ENCODE measurements around the gene HCAR1. TPM values are rescaled to one million over a fixed set of nuclear protein-coding genes. Genes with fewer than 3 reads are reported as not detected.

The HCAR1 gene
- total and polyA plus RNA-seq, 3 donors from 2014 or later = 0.79 to 1.0 (median 0.87) TPM

DNA sequence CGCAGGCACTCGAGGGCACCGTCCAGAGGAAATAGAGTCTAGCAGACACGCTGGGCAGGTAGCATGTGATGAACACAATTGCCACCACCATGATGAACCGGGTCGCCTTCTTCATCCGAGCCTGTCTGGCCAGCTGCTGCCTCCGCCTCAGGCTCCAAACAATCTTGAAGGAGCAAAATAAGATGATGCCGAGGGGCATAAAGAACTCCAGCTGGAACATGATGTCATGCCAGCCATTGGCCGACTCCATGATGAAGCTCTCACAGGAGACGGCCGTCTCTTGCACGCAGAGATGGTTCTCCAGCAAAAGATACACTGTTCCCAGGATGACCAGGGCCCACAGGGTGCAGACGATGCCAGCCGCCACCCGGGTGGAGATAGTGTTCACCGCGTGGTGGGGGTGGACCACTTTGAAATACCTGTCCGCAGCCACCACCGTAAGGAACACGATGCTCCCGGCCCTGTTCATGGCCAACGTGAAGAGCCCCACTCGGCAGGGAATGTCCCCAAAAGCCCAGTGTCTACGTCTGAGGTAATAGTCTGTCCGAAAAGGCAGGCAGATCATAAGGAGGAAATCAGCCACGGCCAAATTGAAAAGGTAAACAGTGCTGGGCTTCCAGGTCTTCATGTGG lies 945 bp downstream of the HCAR1 start:
- Histone ChIP-seq H3K27me3 (no peaks in the 10 kb centered on the region), H3K9me3 (no peaks in the 10 kb centered on the region), H3K4me1 (peaks cover 7% of the 10 kb centered on the region), H3K4me3 (peak overlapping the region in 1 of 2 donors; percentile 47), H3K36me3 (ENCODE audit: low read depth, missing control alignments) (no peaks in the 10 kb centered on the region), H3K27ac (no peak overlapping the region)
- TF ChIP-seq, protein P1, sequence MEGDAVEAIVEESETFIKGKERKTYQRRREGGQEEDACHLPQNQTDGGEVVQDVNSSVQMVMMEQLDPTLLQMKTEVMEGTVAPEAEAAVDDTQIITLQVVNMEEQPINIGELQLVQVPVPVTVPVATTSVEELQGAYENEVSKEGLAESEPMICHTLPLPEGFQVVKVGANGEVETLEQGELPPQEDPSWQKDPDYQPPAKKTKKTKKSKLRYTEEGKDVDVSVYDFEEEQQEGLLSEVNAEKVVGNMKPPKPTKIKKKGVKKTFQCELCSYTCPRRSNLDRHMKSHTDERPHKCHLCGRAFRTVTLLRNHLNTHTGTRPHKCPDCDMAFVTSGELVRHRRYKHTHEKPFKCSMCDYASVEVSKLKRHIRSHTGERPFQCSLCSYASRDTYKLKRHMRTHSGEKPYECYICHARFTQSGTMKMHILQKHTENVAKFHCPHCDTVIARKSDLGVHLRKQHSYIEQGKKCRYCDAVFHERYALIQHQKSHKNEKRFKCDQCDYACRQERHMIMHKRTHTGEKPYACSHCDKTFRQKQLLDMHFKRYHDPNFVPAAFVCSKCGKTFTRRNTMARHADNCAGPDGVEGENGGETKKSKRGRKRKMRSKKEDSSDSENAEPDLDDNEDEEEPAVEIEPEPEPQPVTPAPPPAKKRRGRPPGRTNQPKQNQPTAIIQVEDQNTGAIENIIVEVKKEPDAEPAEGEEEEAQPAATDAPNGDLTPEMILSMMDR (IDR thresholded peaks at IDR 0.05) = no peak
- TF ChIP-seq POLR2A (IDR thresholded peaks at IDR 0.05) = no peak
- intact Hi-C loops (cut with DNase I; ENCODE audit: low total_unique reads) = no loop called here
- 82 to 90% methylated on average over 17 to 27 of the region's 27 CpGs for WGBS, 2 donors
- no peak for DNase-seq

DNA sequence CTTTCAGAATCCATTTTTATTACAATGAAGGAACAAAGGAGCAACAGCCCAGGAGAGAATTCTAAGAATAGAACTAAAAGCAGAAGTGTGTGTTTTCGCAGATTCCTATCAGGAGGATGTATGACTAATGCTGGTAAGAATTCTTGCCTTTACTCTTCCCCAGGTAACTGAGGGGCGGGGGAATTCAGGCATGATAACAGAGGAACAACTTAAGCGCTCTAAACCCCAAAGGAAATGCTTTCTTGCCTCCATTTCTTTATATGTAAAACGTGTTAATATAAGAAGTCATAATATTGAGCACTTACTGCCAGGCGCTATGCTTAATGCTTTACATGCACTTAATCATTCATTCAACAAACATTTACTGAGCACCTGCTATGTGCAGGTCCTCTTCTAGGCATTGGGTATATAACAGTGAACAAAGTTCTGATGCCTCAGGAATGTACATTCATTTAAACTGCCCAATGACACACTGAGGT lies 4.5 kb downstream of the HCAR1 start:
- Histone ChIP-seq H3K4me1 (peaks cover 7% of the 10 kb centered on the region), H3K9me3 (no peaks in the 10 kb centered on the region), H3K27ac (no peak overlapping the region), H3K36me3 (ENCODE audit: low read depth, missing control alignments) (no peaks in the 10 kb centered on the region), H3K4me3 (no peak overlapping the region), H3K27me3 (no peaks in the 10 kb centered on the region)
- no peak for DNase-seq
- intact Hi-C loops (cut with DNase I; ENCODE audit: low total_unique reads) = no loop called here
- 76 to 84% methylated on average over 5 of the region's 5 CpGs for WGBS, 2 donors
- no peak for TF ChIP-seq POLR2A (IDR thresholded peaks at IDR 0.05)
- TF ChIP-seq, protein P1 (IDR thresholded peaks at IDR 0.05) = no peak

DNA sequence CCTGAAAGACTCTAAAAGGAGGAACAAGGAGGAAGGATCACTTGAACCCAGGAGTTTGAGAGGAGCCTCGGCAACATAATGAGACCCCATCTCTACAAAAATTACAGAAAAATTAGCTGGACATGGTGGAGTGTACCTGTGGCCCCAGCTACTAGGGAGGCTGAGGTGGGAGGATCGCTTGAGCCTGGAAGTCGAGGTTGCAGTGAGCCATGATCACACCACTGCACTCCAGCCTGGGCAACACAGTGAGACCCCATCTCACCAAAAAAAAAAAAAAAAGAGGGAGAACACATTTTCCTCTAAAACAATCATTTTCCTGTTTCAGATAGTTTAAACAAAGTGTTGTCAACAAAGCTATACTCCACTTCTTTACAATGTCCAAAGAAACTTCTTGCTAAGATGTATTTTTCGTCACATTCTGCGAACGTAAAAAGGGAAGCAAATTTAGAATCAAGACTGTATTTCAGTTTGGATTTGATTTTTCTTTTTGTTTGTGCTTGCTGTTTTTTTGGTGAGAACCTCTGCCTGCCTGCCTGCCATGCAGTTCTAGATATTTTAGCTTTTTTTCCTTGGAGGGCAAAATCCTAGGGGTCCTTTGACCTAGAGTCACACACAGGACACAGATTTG lies 5.1 kb downstream of the HCAR1 start:
- H3K27me3 ChIP-seq = no peaks in the 10 kb centered on the region
- no peak overlapping the region for H3K4me3 ChIP-seq
- intact Hi-C loops (cut with DNase I; ENCODE audit: low total_unique reads) = no loop called here
- no peaks in the 10 kb centered on the region for H3K36me3 ChIP-seq (ENCODE audit: low read depth, missing control alignments)
- peaks cover 7% of the 10 kb centered on the region for H3K4me1 ChIP-seq
- TF ChIP-seq POLR2A (IDR thresholded peaks at IDR 0.05) = no peak
- WGBS, 2 donors = 90 to 94% methylated on average over 6 of the region's 6 CpGs
- H3K9me3 ChIP-seq = no peaks in the 10 kb centered on the region
- no peak for DNase-seq
- no peak overlapping the region for H3K27ac ChIP-seq

DNA sequence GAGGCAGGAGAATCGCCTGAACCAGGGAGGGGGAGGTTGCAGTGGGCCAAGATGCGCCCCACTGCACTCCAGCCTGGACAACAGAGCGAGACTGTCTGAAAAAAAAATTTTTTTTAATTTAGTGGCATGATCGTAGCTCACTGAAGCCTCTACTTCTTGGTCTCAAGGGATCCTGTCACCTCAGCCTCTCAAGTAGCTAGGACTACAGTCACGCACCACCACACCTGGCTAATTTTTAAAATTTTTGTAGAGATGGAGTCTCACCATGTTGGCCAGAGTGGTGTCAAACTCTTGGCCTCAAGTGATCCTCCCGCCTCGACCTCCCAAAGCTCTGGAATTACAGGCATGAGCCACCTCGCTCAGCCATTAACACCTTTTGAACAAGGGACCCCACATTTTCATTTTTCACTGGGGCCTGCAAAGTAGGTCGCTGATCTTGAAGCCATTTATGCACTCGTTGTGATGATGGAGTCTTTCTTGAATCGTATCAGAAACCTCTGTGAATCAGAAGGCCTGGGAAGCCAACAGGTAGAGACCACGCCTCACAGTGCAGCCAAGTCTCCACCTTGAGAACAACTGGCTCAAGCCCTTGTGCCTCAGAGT lies 5.9 kb downstream of the HCAR1 start:
- Histone ChIP-seq H3K27ac (no peak overlapping the region), H3K4me3 (no peak overlapping the region), H3K9me3 (no peaks in the 10 kb centered on the region), H3K36me3 (ENCODE audit: low read depth, missing control alignments) (no peaks in the 10 kb centered on the region), H3K27me3 (no peaks in the 10 kb centered on the region), H3K4me1 (peaks cover 2% of the 10 kb centered on the region)
- intact Hi-C loops (cut with DNase I; ENCODE audit: low total_unique reads) = no loop called here
- TF ChIP-seq, protein P1 (IDR thresholded peaks at IDR 0.05) = no peak
- no peak for TF ChIP-seq POLR2A (IDR thresholded peaks at IDR 0.05)
- WGBS, 2 donors = 93% methylated on average over 12 of the region's 12 CpGs
- DNase-seq = no peak

DNA sequence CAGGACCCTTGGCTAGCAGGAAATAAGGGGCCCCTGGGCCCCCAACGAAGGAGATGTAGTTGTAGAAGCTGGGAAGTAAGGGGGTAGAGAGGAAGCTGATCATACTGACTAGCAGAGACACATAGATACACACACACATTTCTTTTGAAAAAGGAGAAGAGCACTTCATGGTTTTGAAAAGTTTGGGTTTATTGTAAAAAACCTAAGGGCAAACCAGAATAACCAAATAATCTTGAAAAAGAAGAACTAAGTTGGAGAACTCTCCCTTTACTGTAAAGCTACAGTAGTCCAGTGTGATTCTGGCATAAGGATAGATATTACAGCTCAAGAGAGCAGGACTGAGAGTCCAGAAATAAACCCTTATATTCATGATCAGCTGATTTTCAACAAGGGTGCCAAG lies 8.3 kb downstream of the HCAR1 start:
- 71 to 77% methylated on average over 1 of the region's 1 CpG for WGBS, 2 donors
- intact Hi-C loops (cut with DNase I; ENCODE audit: low total_unique reads) = no loop called here

More for the DNA sequence above, 8.3 kb downstream of the HCAR1 start:
- no peak for DNase-seq
- Histone ChIP-seq H3K27me3 (no peaks in the 10 kb centered on the region), H3K36me3 (ENCODE audit: low read depth, missing control alignments) (no peaks in the 10 kb centered on the region), H3K4me3 (no peak overlapping the region), H3K4me1 (no peaks in the 10 kb centered on the region), H3K27ac (no peak overlapping the region), H3K9me3 (no peaks in the 10 kb centered on the region)
- TF ChIP-seq, protein P1 (IDR thresholded peaks at IDR 0.05) = no peak
- no peak for TF ChIP-seq POLR2A (IDR thresholded peaks at IDR 0.05)

All from testis (tissue), 3 donors.